DND-41 (cell line): ENCODE results near the gene SLC25A18.

ENCODE experiments used
- ATAC-seq: fragments of 200-7000 bp; cut with Tn5 transposase; 3 replicates; pipeline ENCODE4 v1.9.1; 2021; ENCODE audit warnings: low read depth; ENCODE audit not compliant: insufficient read depth
- DNase-seq: peaks from one replicate; pipeline ENCODE4 v3.0.0-alpha.2; 2020
- H2AFZ ChIP-seq: 2 replicates; pipeline ENCODE4 v1.6.0; 2012; ENCODE audit warnings: low read depth, low read length
- H3K27ac ChIP-seq: 2 replicates; pipeline ENCODE4 v1.5.1; 2012; ENCODE audit warnings: low read length, inconsistent platforms
- H3K27me3 ChIP-seq: fragments of 200-600 bp; sonication (generic); 2 replicates; pipeline ENCODE4 v1.6.0; 2012; ENCODE audit warnings: low read length, mild to moderate bottlenecking, inconsistent platforms; ENCODE audit not compliant: insufficient read depth, poor library complexity
- H3K36me3 ChIP-seq: 2 replicates; pipeline ENCODE4 v1.5.1; 2012; ENCODE audit warnings: low read length, inconsistent platforms; ENCODE audit not compliant: insufficient read depth
- H3K4me1 ChIP-seq: 2 replicates; pipeline ENCODE4 v1.5.1; 2012; ENCODE audit warnings: mild to moderate bottlenecking, low read length; ENCODE audit not compliant: insufficient read depth
- H3K4me2 ChIP-seq: 2 replicates; pipeline ENCODE4 v1.6.0; 2012; ENCODE audit warnings: mild to moderate bottlenecking, moderate library complexity, low read length, inconsistent platforms; ENCODE audit not compliant: insufficient read depth
- H3K4me3 ChIP-seq, 2 experiments: fragments of 200-600 bp in 1 of 2; shearing (Covaris generic) in 1 of 2; 2 replicates each; pipeline ENCODE4 v1.5.1; 2012 to 2016; ENCODE audit warnings: inconsistent platforms in 2 of 2, low read length in 2 of 2, mild to moderate bottlenecking in 2 of 2, low read depth in 1 of 2, moderate library complexity in 1 of 2
- H3K79me2 ChIP-seq: 2 replicates; pipeline ENCODE4 v1.6.0; 2012; ENCODE audit warnings: low read length, inconsistent platforms; ENCODE audit not compliant: insufficient read depth
- H3K9ac ChIP-seq: 2 replicates; pipeline ENCODE4 v1.6.0; 2012; ENCODE audit warnings: low read depth, mild to moderate bottlenecking, inconsistent platforms, low read length, moderate library complexity
- H3K9me3 ChIP-seq: 2 replicates; pipeline ENCODE4 v1.5.1; 2012; ENCODE audit warnings: low read length, moderate library complexity, mild to moderate bottlenecking, inconsistent platforms; ENCODE audit not compliant: insufficient read depth, severe bottlenecking
- H4K20me1 ChIP-seq: 2 replicates; pipeline ENCODE4 v1.6.0; 2012; ENCODE audit warnings: low read length; ENCODE audit not compliant: insufficient read depth
- CTCF ChIP-seq: IDR thresholded peaks from 2 replicates; pipeline ENCODE4 v1.5.1; 2012; ENCODE audit warnings: borderline replicate concordance, low read length, moderate library complexity, mild to moderate bottlenecking; ENCODE audit not compliant: poor library complexity, severe bottlenecking; ENCODE audit errors: extremely low read depth
- EZH2 ChIP-seq: IDR thresholded peaks from 3 replicates; pipeline ENCODE4 v1.6.1; 2012; ENCODE audit warnings: borderline replicate concordance, low read depth, mild to moderate bottlenecking, moderate library complexity, low read length, inconsistent platforms; ENCODE audit not compliant: severe bottlenecking

SLC25A18 gene

GRCh38 chr22:17592201-17592600, 28.9 kb downstream of the SLC25A18 start:
- Histone ChIP-seq H3K9me3 (no peaks in the 10 kb centered on the region), H3K27me3 (no peaks in the 10 kb centered on the region), H3K27ac (no peak overlapping the region), H3K79me2 (no peaks in the 10 kb centered on the region), H4K20me1 (no peaks in the 10 kb centered on the region; the same call in 1 of the 2 replicates), H3K9ac (no peak overlapping the region), H3K4me1 (no peaks in the 10 kb centered on the region), H2AFZ (no peak overlapping the region), H3K4me3 (no peak overlapping the region), H3K4me2 (no peak overlapping the region), H3K36me3 (peaks cover 60% of the 10 kb centered on the region)
- TF ChIP-seq CTCF, result no peak
- TF ChIP-seq EZH2, result no peak
- DNase-seq, result no peak
- ATAC-seq, result no peak

DNA sequence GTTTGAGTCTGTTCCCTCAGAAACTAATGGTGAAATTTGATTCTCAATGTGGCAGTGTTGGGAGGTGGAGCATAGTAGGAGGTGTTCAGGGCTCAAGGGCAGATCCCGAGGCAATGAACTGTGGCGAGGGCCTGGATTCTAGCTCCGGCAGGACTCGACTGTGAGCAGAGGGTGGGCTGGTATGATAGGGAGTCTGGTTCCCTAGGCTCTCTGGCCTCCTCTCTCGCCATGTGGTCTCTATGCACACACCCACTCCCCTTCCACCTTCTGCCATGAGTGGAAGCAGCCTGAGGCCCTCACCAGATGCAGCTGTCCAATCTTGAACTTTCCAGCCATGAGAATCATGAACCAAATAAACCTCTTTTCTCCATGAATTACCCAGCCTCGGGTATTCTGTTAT, 32.9 kb downstream of the SLC25A18 start:
- ATAC-seq, result no peak
- Histone ChIP-seq H4K20me1 (no peaks in the 10 kb centered on the region; the same call in 1 of the 2 replicates), H3K9ac (no peak overlapping the region)

GRCh38 chr22:17597217-17597616, 33.9 kb downstream of the SLC25A18 start:
- H3K27ac ChIP-seq, result no peak overlapping the region
- no peak for ATAC-seq
- no peak for DNase-seq

More for the DNA sequence above, 32.9 kb downstream of the SLC25A18 start:
- Histone ChIP-seq H3K4me1 (no peaks in the 10 kb centered on the region), H3K36me3 (peaks cover 87% of the 10 kb centered on the region), H3K9me3 (no peaks in the 10 kb centered on the region), H3K4me3 (no peak overlapping the region), H3K79me2 (no peaks in the 10 kb centered on the region), H2AFZ (no peak overlapping the region), H3K4me2 (no peak overlapping the region), H3K27ac (no peak overlapping the region), H3K27me3 (no peaks in the 10 kb centered on the region)
- no peak for DNase-seq
- TF ChIP-seq CTCF, result no peak
- TF ChIP-seq EZH2, result no peak

More at GRCh38 chr22:17597217-17597616, 33.9 kb downstream of the SLC25A18 start:
- Histone ChIP-seq H3K9ac (no peak overlapping the region), H3K36me3 (peaks cover 82% of the 10 kb centered on the region), H3K9me3 (no peaks in the 10 kb centered on the region), H3K79me2 (no peaks in the 10 kb centered on the region), H3K4me3 (no peak overlapping the region), H3K4me1 (no peaks in the 10 kb centered on the region), H3K4me2 (no peak overlapping the region), H2AFZ (no peak overlapping the region), H3K27me3 (no peaks in the 10 kb centered on the region), H4K20me1 (no peaks in the 10 kb centered on the region; the same call in 1 of the 2 replicates)
- TF ChIP-seq EZH2, result no peak
- no peak for TF ChIP-seq CTCF
